ENCODE results near the gene MTCL1.

The MTCL1 gene

DNA sequence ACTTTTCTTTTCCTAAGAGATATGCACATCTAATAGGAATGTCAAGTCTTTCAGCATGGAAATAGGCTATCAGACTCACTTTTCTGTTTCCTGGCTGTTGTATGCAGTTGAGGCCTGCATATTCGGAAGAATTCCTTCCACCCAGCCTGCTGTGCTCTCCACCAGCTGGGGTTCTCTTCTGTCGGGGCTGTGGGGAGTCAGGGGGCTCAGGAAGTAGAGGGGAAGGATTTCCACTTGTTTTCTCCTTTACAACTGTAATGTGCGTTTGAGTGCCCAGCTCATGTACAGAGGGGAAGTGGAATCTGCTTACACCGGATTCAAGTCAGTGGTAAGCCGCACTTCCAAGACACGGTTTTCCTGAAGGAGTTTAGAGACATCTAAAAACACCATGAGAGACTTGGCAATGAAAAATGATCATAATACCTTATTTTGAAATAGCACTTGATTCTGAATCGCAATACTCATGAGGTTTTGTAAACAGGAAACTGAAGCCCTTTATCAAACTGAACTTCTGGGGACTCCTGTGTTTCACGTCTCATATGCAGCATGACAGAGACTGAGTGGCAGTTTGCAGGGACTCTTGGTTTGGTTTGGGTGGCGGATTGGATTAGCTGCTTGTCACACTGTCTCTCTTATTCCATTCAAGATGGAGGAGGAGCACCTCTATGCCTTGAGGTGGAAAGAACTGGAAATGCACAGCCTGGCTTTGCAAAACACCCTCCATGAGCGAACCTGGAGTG is 90.4 kb downstream of the MTCL1 start:
- no peak for DNase-seq

DNA sequence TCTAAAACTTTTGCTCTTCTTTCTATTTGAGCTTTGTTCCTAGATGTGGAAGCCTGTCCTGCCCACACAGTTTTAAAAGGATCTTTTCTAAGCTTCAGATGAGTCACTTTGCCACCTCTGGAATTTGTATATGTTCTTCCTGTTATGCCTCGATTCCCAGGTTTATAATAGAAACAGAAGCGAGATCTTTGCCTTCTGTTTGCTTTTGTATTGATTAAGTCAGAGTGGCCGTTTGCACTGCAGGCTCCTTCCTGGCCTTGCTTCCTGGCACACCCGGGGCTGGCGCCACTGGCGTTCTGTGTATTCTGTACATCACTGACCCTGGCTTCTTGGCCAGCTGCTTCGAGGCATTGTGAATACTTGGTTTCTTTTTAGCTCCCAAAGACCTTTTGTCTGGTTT is 91.8 kb downstream of the MTCL1 start:
- DNase-seq, result no peak

DNA sequence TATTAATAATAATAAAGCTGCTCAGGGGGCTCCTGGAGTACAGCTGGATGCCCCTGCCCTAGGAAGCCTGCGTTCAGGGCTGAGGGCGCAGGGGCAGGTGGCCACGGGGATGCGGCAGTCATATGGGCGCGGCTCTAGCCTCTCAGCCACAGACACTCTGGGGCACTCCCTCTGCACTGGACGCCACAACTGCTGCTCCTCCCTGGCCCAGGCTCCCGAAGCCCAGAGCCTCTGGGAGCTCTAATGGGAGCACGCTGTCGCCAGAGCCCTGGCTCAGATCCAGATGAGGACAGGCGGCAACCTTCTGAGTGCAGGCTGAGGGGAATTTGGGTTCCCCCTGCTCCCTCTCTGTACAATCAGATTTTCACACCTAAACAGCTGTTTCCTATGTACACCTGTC is 93.6 kb downstream of the MTCL1 start:
- DNase-seq, result no peak

DNA sequence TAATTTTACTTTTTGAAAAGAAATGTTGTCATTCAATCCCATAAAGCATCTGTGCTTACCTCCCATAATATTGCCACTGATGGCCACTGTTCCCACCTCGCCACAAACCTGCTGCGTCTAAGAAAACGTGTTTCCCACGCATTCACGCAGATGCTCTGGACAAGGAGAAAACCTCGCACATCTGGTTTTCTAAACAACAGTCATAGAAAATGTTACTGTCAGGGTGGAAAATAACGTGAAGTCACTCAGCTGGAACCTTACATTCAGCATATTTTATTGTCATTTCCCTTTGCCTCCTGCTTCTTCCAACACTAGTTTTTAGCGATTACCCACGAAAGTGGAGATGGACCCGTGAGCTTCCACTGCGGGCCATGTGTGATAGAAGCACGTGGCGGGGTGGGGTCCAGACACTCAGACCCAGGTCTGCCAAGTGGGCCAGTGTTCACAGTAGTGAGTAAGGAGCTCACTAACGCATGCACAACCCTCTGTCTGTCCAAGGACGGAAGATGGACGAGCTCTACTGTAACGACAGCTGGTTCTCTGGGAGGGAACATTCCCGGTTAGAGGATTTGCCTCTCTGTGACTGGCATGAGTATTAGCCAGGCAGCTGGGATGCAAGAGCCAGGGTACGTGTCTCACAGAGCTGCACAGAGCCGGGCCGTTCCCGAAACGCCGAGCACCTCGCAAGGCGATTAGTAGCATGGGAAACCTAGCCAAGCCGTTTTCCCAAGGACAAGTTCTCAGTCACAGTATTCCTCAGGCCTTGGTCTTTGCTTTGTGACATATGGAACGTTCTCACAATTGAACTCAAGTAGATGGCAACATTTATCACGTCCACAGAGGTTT is 94.5 kb downstream of the MTCL1 start:
- DNase-seq, result no peak

DNA sequence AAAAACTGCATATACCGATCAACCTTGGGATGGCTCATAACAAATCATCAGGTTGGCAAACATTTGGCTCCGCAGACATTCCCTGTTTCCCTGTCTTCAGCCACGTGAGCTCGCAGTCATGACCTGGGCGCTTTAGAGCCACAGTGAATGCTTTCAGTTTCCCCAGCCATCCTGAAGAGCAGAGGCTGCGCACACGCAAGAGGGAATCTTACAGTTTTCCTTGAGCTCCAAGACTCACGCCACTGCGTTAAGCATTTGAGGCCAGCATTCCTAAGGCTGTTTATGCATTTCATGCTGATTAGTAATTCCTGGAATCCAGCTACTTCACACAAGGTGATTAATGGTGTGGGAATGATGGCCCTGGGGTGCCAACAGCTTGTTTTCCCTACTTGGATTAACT is 95.1 kb downstream of the MTCL1 start:
- DNase-seq, result no peak

DNA sequence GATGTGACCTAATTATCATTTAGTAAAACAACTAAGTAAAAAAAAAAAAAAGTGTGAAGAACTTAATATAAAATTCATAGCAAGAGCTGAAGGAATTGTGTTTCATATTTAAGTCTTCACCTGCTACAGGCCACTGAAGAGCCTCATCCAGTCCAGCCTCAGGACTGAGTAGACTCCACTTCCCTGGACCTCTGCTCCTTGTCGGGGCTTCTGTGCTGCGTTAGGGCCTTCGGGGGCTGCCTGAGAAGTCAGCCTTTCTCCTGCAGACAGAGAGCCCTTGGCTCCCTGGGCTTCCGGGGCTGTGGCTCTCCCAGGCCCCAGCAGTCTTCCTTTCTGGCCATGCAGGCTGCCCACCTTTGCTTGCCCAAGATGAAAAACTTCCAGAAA is 95.5 kb downstream of the MTCL1 start:
- no peak for DNase-seq

DNA sequence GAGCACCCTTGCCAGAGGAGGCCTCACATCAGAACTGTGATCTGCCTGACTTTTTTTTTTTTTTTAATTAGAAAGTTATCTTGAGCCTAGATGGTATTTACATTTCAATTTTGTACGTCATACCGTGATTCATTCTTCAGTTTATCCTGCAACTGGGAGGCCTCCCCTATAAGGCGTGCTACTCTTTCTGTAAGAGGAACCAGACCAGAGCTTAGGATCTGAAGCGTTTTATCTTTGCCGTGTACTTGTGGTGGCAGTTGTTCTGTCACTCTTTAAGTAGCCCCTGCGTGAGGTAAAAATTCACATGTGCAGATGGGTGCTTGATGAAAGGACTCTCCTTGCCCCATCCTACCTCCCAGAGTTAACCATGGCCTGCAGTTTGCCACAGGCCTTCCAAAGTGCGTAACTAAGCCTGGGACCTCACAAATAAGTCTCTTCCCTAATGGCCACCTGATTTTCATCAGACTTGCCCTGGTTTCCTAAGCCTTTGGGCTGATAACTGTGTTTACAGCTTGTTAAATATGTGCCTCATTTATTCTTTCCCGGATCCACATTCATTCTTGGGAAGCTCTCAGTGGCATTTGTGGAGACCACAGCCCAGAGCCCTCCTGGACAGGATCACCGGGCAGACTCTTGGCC is 96.0 kb downstream of the MTCL1 start:
- DNase-seq, result no peak

DNA sequence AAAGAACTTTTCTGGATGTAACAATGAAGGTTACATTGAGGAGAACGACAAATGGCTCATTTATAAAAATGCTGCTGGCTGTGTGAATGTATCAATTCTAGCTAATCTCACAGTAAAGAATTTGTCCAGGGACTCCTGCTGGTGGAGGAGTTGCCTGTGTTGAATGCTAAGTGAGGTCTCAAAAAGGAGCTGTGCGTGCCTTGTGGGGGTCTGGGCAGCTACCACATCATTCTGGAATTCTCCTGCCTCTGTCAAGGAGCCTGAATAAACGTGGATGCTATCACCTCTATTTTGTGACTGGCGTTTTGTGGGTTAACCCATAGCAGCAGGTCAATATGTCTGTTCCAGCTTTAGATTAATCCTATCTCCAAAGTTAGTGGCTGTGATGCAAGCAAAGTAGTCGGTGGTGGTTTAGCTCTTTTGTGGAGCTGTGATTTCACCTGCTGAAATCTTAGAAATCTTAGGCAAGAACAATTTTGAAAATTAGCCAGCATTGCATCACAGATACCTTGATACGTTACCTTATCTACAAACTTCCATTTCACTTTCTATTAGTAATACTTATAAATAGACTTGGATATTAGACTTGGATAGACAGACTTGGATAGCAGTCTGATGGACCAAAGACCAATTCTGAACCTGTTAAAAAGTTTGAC is 96.8 kb downstream of the MTCL1 start:
- no peak for DNase-seq

DNA sequence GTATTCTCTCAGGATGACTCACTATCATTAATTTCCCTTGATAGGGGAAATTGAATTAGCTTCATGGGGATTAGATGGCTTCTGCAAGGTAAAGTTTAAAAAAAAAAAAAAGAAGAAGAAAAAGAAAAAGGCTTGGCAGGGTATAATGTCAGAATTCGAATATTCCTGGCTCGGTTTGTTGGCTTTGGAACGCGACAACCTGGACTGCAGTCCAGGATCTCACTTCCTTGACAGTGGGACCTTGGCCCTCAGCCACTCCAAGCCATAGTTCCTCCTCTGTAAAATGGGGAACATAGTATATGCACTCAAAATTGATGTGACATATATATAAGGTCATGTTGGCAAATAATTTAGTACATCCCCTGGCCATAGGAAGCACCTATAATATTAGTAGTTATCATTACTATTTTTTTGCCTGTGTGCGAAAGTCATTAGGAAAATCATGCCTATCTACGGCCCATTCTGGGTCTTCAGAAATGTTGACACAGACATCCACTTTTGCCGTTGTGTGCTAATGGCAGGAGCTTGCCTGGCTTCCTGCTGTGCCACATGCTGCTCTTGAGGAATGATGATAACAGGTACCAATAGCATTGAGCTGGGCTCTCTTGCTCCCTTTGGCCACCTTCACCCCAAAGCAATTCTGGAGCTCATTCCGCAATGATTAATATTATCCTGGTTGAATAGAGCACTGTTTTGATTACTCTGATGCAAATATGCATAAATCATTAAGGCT is 97.9 kb downstream of the MTCL1 start:
- no peak for DNase-seq

DNA sequence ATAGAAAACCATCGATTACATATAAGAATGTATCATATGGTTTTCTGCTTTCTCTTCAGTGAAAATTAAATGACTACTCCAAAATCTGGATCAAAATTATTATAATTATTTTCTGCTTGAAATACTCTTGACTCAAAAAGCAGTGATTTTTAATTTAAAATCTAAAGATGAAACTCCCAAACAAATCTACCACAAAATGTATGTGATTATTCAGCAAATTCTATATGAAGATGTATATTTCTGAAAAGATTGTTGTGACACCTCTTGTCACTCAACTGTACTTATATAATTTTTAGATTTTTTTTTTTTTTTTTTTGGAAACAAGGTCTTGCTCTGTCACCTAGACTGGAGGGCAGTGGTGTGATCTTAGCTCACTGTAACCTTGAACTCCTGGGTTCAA is 98.6 kb downstream of the MTCL1 start:
- no peak for DNase-seq

DNA sequence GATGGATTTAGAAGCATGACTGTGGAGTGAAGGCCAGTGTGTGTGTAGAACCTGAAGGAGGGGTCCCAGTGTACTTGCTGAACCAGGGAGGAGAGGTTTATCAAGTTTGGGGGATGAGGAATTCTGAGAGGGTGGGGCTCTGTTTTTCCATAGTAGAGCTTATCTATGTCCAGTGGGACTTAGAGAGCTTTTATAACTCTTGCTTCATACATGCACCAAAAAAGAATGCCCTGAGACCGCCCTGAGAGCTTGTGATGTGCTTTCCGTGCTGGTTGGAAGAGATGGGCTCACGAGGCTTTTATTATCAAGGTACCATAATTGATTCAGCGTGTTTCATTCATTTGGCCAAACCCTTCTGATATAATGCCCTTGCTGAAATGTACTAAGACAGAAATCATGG is 100.2 kb downstream of the MTCL1 start:
- no peak for DNase-seq

DNA sequence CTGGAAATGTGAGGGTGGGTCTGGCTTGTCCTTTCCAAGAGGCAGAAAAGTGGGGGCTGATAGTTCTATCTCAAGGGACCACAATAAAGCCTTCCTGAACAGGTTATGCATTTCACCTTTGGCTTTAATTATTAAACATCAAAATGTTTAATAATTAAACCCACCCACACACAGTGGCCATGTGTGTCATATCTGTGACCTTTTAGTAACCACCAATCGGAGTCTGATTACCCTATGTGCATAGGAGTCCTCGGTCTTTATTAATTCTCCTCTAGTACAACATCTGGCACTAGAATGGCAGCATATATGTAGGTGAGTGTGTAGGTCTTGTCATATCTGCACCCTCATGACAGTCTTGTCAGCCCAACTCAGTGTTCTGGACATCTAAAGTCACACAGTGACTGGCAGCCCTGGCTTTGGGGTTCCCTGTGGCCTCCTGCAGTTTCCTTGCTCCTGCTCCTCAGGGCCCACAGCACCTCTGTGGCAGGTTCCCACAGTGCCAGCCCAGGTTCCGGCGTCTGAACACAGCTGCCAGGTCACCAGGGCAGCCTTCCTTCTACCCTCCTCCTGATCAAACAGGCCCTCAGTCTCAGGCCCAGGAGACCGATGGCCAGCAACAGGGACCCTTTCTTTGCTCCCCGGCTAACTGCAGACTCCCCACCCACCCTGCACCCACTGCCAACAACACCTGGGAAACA is 100.9 kb downstream of the MTCL1 start:
- DNase-seq, result no peak

DNA sequence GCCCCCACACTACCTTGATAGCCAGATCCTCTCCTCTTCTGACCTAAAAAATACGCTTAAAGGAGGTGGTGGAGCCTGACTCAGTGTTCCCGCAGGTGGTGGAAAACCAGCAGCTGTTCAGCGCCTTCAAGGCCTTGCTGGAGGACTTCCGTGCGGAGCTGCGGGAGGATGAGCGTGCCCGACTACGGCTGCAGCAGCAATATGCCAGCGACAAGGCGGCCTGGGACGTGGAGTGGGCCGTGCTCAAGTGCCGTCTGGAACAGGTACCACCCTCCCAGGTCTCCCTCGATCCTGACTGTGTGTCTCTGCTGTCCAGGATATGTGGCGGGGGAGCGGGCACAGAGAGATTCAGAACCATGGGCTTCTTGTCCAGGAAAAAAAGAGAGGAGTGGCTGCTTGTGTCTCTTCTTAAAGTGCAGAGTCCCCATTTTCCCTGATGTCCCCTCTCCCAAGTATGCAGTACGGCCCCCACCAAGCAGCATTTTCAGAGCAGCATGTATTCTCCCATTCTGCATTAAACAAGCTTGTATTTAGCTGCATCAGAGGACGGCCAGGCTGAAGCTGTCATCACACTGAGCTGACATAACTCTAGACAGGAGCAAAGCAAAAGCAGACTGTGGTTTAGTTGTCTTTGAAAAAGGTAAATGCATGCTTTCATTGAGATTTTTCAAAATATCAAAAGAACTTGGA is 101.6 kb downstream of the MTCL1 start:
- DNase-seq, result no peak

DNA sequence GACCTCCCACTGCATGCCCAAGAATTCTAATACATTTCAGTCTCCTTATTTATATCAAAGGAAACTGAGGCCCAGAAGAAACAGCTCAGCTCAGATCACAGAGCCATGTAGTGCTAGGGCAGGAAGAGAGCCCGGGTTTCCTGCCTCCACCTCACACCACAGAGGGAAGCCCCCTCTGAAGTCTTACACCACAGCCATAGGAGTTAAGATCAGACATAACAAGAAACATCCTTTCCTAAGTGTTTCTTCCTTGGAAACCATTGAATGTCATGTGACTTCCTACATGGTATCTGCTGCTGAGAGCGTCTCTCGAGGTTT is 102.1 kb downstream of the MTCL1 start:
- DNase-seq, result no peak

DNA sequence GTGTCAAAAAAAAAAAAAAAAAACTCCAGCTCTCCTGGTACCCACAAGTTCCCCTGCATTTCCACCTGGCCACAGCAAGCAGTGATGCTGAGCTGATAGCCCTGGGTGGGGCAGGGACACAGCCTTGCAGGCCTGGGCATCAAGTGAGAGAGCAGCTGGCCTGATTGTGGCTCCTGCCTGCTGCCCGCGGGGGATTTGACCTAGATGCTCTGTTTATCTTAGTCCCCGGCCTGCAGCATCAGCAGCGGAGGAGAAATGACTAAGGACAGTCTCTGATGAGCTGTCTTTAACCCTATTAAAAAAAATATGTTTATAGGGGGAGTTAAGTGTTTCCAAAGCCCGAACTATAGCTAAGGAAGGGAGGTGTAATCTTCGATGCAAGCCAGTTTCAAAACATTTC is 102.6 kb downstream of the MTCL1 start:
- no peak for DNase-seq

DNA sequence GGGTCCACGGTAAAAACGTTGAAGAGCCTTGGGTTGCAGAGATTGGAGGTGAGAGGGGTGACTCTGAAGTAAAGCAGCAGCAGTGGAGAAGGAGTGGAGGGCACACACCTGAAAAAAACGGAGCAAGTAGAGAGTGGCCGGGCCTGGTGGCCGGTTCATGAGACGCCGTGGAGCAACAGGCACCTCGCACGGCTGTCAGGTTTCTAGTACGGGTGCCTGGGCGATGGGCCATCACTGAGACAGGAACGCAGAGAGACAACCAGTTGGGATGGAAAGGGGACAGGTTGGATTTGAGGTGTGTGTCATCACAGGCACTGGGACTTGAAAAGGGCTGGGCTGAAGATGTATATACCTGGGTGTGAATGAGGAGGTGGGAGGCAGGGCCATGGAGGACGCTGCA is 104.2 kb downstream of the MTCL1 start:
- no peak for DNase-seq

DNA sequence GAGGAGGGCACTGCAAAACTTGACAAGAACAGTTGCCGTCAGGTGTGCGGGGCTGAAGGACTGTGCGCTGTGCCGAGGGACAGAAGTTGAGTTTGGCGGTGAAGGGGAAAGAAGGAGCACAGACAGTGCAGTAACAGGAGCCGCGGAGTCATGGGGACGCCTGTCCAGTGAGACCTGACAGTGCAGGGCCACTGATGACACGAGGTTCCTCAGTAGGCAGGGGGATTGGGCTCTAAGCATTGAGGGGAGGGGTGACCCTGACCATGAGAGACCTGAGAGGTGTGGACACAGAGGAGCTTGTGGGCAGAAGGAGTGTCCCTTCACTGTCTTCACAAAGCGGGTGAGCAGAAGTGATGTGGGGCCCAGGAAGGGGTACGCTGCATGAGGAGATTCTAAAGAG is 104.8 kb downstream of the MTCL1 start:
- no peak for DNase-seq

DNA sequence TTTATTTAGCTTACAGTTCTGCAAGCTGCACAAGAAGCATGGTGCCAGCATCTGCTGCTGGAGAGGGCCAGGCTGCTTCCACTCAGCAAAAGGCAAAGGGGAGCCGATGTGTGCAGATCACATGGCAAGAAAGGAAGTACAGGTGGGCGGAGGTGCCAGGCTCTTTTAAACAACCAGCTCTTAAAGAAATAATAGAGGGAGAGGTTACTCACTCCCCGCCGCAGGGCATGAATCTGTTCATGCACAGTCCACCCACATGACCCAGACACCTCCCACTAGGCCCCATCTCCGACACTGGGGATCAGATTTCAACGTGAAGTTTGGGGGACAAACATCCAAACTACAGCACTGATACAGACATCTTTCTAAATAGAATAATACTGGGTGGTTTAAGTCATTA is 105.8 kb downstream of the MTCL1 start:
- no peak for DNase-seq

DNA sequence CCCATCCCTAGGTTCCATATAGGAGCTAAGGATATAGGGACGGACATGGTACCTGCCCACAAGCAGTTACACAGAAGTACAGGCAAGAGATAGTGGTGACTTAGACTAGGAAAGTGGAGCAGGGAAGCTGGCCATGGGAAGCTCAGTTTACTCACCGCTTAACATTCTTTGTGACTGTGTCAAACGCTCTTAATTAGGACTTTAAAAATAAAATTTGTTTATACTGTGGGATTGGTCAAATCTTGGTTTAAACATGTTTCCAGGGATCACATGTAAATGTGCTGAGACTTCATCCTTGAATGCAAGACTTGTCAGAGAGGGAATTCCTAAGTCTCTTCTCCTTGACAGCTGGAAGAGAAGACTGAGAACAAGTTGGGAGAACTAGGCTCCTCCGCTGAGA is 107.3 kb downstream of the MTCL1 start:
- DNase-seq, result no peak

DNA sequence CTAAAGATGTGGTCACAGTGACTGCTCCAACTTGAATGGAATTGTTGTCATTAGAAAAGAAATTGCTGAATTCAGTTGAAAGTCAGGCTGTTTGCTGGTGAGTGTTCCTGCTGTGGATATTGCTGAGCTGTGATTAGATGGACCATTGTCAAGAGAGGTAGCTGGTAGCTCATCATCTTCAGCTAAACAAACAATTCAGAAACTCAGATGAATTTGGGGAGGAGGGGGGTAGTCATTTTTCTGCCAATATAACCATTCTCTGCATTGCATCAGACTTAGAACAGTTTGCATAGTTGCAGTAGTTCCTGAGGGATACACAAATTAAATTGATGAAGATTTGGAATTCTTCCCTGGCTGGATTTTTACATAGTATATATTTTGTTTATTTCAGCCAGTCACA is 108.3 kb downstream of the MTCL1 start:
- no peak for DNase-seq

DNA sequence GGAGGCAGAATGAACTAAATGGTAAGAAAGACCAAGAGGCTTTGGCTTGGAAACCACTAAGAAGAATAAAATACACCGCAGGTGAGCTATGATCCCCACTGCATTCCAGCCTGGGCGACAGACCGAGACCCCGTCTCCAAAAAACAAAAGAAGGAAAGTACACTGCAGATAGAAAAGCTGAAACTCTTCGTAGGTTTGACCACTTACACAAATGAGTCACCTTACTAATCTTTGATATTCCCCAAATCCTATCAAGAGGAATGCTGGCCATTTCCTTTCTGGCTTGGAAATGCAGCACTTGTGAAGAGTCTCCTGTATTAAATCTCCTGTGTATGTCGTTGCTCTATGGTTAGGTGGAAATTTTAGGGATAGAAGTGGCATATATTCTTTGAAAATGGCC is 108.8 kb downstream of the MTCL1 start:
- DNase-seq, result no peak

DNA sequence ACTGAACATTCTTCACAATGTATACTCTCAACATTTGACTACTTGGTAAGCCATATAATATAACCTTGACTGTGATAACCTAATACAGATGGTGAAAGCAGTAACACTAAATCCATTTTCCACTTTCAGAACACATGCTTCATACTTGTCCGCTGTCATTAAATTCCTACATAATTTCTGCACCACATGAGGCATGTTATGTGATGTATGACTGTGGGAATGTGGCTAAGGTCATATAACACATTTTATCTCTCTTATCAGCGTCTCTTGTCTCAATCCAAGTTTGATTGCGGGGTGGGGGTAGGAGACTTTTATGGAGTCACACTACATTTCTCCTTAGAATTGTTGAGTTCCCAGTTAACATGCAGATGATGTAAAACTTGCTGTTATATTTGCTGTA is 110.9 kb downstream of the MTCL1 start:
- DNase-seq, result no peak
